ENCODE data around the gene TBC1D13.
A peak's percentile ranks its signal among the peaks of the same experiment; 100 is the strongest.
"Not testable (repeated sequence)": the region's sequence is repeated elsewhere in the genome, so short reads cannot be mapped to it uniquely, and the experiment has no call there.

TBC1D13 gene

GRCh38 chr9:128847803-128848202 lies 60.8 kb downstream of the TBC1D13 start:
- no peak for DNase-seq

GRCh38 chr9:128851024-128851423 lies 64.0 kb downstream of the TBC1D13 start:
- DNase-seq: not testable (repeated sequence)

- DNase-seq: peak; percentile 34
These were observed 64.9 kb downstream of the TBC1D13 start for GRCh38 chr9:128851779-128852600.

DNA sequence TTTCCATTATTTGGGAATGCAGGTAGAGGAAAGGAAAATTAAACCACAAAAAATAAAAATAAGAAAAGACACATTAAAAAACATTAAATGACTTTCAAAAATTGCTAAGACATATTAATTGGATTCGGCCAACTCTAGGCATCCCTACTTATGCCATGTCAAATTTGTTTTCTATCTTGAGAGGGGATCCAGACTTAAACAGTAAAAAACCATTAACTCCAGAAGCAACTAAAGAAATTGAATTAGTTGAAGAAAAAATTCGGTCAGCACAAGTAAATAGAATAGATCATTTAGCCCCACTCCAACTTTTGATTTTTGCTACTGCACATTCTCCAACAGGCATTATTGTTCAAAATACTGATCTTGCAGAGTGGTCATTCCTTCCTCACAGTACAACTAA lies 65.6 kb downstream of the TBC1D13 start:
- DNase-seq: not testable (repeated sequence)

DNA sequence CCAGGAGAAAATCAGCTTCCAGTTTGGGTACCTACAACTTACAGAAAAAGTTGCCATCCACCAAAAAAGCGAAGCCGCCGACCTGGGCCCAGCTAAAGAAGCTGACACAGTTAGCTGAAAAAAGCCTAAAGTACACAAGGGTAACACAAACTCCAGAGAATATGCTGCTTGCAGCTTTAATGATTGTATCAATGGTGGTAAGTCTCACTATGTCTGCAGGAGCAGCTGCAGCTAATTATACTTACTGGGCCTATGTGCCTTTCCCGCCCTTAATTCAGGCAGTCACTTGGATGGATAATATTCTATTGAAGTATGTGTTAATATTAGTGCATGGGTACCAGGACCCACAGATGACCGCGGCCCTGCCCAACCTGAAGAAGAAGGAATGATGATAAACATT lies 67.4 kb downstream of the TBC1D13 start:
- not testable (repeated sequence) for DNase-seq

GRCh38 chr9:128858476-128858875 lies 71.4 kb downstream of the TBC1D13 start:
- DNase-seq: not testable (repeated sequence)
